Endothelial cell of umbilical vein (primary cell): ENCODE results near the gene ALX1.

Source experiments
- EZH2 ChIP-seq: IDR thresholded peaks from 2 replicates; pipeline ENCODE4 v1.6.1; 2012; ENCODE audit warnings: borderline replicate concordance, low read depth, mild to moderate bottlenecking, moderate library complexity, low read length, inconsistent platforms; ENCODE audit not compliant: severe bottlenecking
- FOS ChIP-seq: IDR thresholded peaks from 2 replicates; pipeline ENCODE4 v1.6.1; 2011; ENCODE audit warnings: mild to moderate bottlenecking, low read length, moderate library complexity, borderline replicate concordance; ENCODE audit not compliant: insufficient read depth
- MYC ChIP-seq: IDR thresholded peaks from one replicate; pipeline ENCODE4 v1.6.1; 2011; ENCODE audit warnings: mild to moderate bottlenecking, low read depth, low read length
- POLR2A ChIP-seq: IDR thresholded peaks from 2 replicates; pipeline ENCODE4 v1.6.1; 2012; ENCODE audit warnings: low read depth, mild to moderate bottlenecking, control low read depth, low read length
- POLR2AphosphoS5 ChIP-seq: IDR thresholded peaks from 2 replicates; pipeline ENCODE4 v1.6.1; 2012; ENCODE audit warnings: low read depth, mild to moderate bottlenecking, control low read depth, low read length, moderate library complexity; ENCODE audit not compliant: insufficient read depth
- TF ChIP-seq, protein P1 (sequence below), 2 donors: IDR thresholded peaks; 1 replicate in 1 of 2; 2 replicates in 1 of 2; pipeline ENCODE4 v1.5.1; 2011; ENCODE audit warnings: low read length in 2 of 2, mild to moderate bottlenecking in 2 of 2, moderate library complexity in 2 of 2, control low read depth in 1 of 2, inconsistent platforms in 1 of 2, low read depth in 1 of 2; ENCODE audit not compliant: insufficient read depth in 1 of 2; ENCODE audit errors: extremely low read depth in 1 of 2
- TF ChIP-seq, protein P2 (sequence below): IDR thresholded peaks from 2 replicates; pipeline ENCODE4 v1.6.1; 2011; ENCODE audit not compliant: insufficient read depth, insufficient read length

DNA sequence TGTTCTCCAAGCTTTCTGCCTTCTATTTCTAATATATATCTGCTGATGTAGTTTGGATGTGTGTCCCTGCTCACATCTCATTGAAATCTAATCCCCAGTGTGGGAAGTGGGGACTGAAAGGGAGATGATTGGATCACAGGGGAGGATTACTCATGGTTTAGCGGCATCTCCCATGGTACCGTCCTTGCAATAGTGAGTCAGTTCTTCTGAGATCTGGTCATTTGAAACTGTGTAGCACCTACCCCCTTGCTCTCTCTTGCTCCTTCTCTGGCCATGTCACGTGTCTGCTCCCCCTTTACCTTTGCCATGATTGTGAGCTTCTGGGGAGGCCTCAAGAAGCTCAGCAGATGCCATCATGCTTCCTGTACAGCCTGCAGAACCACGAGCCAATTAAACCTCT is 26.2 kb upstream of the ALX1 start:
- TF ChIP-seq, protein P1, sequence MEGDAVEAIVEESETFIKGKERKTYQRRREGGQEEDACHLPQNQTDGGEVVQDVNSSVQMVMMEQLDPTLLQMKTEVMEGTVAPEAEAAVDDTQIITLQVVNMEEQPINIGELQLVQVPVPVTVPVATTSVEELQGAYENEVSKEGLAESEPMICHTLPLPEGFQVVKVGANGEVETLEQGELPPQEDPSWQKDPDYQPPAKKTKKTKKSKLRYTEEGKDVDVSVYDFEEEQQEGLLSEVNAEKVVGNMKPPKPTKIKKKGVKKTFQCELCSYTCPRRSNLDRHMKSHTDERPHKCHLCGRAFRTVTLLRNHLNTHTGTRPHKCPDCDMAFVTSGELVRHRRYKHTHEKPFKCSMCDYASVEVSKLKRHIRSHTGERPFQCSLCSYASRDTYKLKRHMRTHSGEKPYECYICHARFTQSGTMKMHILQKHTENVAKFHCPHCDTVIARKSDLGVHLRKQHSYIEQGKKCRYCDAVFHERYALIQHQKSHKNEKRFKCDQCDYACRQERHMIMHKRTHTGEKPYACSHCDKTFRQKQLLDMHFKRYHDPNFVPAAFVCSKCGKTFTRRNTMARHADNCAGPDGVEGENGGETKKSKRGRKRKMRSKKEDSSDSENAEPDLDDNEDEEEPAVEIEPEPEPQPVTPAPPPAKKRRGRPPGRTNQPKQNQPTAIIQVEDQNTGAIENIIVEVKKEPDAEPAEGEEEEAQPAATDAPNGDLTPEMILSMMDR (IDR thresholded peaks at IDR 0.05; ENCODE audit: extremely low read depth in 1 of 2, insufficient read depth in 1 of 2, low read depth in 1 of 2, low read length in 2 of 2) = no peak
- no peak for TF ChIP-seq MYC
- no peak for TF ChIP-seq POLR2AphosphoS5
- no peak for TF ChIP-seq POLR2A
- no peak for TF ChIP-seq EZH2
- TF ChIP-seq, protein P2, sequence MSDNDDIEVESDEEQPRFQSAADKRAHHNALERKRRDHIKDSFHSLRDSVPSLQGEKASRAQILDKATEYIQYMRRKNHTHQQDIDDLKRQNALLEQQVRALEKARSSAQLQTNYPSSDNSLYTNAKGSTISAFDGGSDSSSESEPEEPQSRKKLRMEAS = no peak
- no peak for TF ChIP-seq FOS
